ENCODE results near the gene ATP10B. TPM values are rescaled to one million over a fixed set of nuclear protein-coding genes. Genes with fewer than 3 reads are reported as not detected.

The ATP10B gene
- total and polyA plus RNA-seq, 10 of the 15 experiments (the other 5 are each of a cell fraction or from before 2014, with no cell fraction given), result not detected

DNA sequence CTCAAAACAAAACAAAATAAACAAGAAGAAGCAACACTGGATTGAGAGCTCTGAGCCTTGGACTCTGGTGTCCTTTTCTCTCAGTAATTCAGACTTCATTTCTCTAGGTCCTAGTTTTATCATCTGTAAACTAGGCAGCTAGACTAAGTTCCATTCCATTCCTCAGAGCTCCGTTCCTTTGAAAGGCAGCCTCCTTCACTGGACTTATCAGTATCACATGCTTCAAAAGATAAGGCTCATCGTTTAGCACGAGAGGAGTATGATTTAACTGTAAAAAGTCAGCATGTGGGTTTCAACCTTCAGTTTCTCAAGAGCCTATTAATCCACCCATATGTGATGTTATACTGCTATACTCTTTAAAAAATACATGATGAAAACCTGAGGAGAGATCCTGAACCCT is 1.6 kb downstream of the ATP10B start:
- Histone ChIP-seq H3K36me3 (ENCODE audit: control insufficient read depth in 2 of 2, insufficient read depth in 2 of 2, low read length in 1 of 2) (no peaks in the 10 kb centered on the region), H3K9ac (ENCODE audit: control insufficient read depth, insufficient read depth, low read length) (no peak overlapping the region)
- 1% methylated on average over 3 of the region's 3 CpGs for WGBS (ENCODE audit: insufficient coverage, insufficient replicate concordance, low lambda C conversion rate, missing lambda C conversion rate)

More for the DNA sequence above, 1.6 kb downstream of the ATP10B start:
- BruUV-seq (replicated peaks), result no TSS peak
- Histone ChIP-seq H3K4me1 (ENCODE audit: control insufficient read depth, insufficient read depth, low read length) (no peaks in the 10 kb centered on the region; the same call in 1 of the 2 replicates), H2AFZ (ENCODE audit: control insufficient read depth, low read depth, low read length) (no peak overlapping the region), H3K4me2 (ENCODE audit: control insufficient read depth, insufficient read depth) (no peak overlapping the region), H4K20me1 (ENCODE audit: control insufficient read depth, insufficient read depth) (no peaks in the 10 kb centered on the region), H3K9me3 (replicated peaks; ENCODE audit: control insufficient read depth, insufficient read depth, low read length) (no peaks in the 10 kb centered on the region; the same call in 2 of the 3 replicates), H3K79me2 (ENCODE audit: control insufficient read depth, insufficient read depth, low read length) (no peaks in the 10 kb centered on the region), H3K4me3 (no peak overlapping the region), H3K27ac (ENCODE audit: control insufficient read depth, insufficient read depth) (no peak overlapping the region), H3K27me3 (replicated peaks in 1 of 2; ENCODE audit: control insufficient read depth in 2 of 2, insufficient read depth in 2 of 2, low read length in 1 of 2) (no peaks in the 10 kb centered on the region)
- no peak for DNase-seq (ENCODE audit: low read depth, low spot score)
- TF ChIP-seq E4F1 (IDR thresholded peaks at IDR 0.05; ENCODE audit: borderline replicate concordance, partially characterized antibody), result no peak
- TF ChIP-seq ZNF217 (IDR thresholded peaks at IDR 0.05), result no peak
- TF ChIP-seq EZH2 (IDR thresholded peaks at IDR 0.05; ENCODE audit: borderline replicate concordance, control insufficient read depth, low read depth, low read length), result no peak
- TF ChIP-seq PML (IDR thresholded peaks at IDR 0.05; ENCODE audit: low read length), result no peak
- TF ChIP-seq BACH1 (IDR thresholded peaks at IDR 0.05; ENCODE audit: borderline replicate concordance), result no peak
- TF ChIP-seq ATF3 (IDR thresholded peaks at IDR 0.05; ENCODE audit: borderline replicate concordance, extremely low read depth, low read depth, low read length), result no peak
- TF ChIP-seq SUZ12 (IDR thresholded peaks at IDR 0.05; ENCODE audit: unreplicated experiment), result no peak
- TF ChIP-seq, protein P1, sequence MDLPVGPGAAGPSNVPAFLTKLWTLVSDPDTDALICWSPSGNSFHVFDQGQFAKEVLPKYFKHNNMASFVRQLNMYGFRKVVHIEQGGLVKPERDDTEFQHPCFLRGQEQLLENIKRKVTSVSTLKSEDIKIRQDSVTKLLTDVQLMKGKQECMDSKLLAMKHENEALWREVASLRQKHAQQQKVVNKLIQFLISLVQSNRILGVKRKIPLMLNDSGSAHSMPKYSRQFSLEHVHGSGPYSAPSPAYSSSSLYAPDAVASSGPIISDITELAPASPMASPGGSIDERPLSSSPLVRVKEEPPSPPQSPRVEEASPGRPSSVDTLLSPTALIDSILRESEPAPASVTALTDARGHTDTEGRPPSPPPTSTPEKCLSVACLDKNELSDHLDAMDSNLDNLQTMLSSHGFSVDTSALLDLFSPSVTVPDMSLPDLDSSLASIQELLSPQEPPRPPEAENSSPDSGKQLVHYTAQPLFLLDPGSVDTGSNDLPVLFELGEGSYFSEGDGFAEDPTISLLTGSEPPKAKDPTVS (IDR thresholded peaks at IDR 0.05; ENCODE audit: low read depth, low read length), result no peak
- TF ChIP-seq SMAD1 (IDR thresholded peaks at IDR 0.05; ENCODE audit: low read depth, partially characterized antibody), result no peak
- TF ChIP-seq CBX3 (IDR thresholded peaks at IDR 0.05; ENCODE audit: borderline replicate concordance, low read depth), result no peak
- TF ChIP-seq, protein P2, sequence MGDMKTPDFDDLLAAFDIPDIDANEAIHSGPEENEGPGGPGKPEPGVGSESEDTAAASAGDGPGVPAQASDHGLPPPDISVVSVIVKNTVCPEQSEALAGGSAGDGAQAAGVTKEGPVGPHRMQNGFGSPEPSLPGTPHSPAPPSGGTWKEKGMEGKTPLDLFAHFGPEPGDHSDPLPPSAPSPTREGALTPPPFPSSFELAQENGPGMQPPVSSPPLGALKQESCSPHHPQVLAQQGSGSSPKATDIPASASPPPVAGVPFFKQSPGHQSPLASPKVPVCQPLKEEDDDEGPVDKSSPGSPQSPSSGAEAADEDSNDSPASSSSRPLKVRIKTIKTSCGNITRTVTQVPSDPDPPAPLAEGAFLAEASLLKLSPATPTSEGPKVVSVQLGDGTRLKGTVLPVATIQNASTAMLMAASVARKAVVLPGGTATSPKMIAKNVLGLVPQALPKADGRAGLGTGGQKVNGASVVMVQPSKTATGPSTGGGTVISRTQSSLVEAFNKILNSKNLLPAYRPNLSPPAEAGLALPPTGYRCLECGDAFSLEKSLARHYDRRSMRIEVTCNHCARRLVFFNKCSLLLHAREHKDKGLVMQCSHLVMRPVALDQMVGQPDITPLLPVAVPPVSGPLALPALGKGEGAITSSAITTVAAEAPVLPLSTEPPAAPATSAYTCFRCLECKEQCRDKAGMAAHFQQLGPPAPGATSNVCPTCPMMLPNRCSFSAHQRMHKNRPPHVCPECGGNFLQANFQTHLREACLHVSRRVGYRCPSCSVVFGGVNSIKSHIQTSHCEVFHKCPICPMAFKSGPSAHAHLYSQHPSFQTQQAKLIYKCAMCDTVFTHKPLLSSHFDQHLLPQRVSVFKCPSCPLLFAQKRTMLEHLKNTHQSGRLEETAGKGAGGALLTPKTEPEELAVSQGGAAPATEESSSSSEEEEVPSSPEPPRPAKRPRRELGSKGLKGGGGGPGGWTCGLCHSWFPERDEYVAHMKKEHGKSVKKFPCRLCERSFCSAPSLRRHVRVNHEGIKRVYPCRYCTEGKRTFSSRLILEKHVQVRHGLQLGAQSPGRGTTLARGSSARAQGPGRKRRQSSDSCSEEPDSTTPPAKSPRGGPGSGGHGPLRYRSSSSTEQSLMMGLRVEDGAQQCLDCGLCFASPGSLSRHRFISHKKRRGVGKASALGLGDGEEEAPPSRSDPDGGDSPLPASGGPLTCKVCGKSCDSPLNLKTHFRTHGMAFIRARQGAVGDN (IDR thresholded peaks at IDR 0.05), result no peak
- no peak for TF ChIP-seq ZZZ3 (IDR thresholded peaks at IDR 0.05; ENCODE audit: control insufficient read depth, insufficient read length, low read depth)
- no peak for TF ChIP-seq SPI1 (IDR thresholded peaks at IDR 0.05; ENCODE audit: borderline replicate concordance, insufficient read depth, low read depth, low read length)
- TF ChIP-seq PKNOX1 (IDR thresholded peaks at IDR 0.05), result no peak
- ATAC-seq, result no peak
- SMC1A ChIA-PET (ENCODE audit: uncharacterized antibody, unreplicated experiment), result interaction anchor here (0.6 to 1.6 kb wide), 4 partner anchors 15 to 47 kb away, joined by 3 to 5 read pairs (median 4); no protein-coding TSS in a partner anchor
- no peak for FAIRE-seq
- intact Hi-C loops (cut with micrococcal nuclease; ENCODE audit: unreplicated experiment) (no loop called here), in situ Hi-C loops (cut with MboI) (no loop called here)
- CTCF ChIA-PET, result interaction anchor here (1.8 kb wide), 1 partner anchor 9 kb away, joined by 4 read pairs; no protein-coding TSS in a partner anchor
- POLR2A ChIA-PET, result no interaction called here
- RAD21 ChIA-PET (ENCODE audit: unreplicated experiment), result no interaction called here

Measured in GM12878 (cell line).